GM18498 (cell line): ENCODE results near the gene RBM18.
A peak's percentile ranks its signal among the peaks of the same experiment; 100 is the strongest.

ENCODE experiments used
- ATAC-seq: cut with Tn5 transposase; IDR thresholded peaks from one replicate; pipeline ENCODE4 v1.9.1; 2021; ENCODE audit warnings: mild to moderate bottlenecking, moderate library complexity; ENCODE audit not compliant: unreplicated experiment

The RBM18 gene

DNA sequence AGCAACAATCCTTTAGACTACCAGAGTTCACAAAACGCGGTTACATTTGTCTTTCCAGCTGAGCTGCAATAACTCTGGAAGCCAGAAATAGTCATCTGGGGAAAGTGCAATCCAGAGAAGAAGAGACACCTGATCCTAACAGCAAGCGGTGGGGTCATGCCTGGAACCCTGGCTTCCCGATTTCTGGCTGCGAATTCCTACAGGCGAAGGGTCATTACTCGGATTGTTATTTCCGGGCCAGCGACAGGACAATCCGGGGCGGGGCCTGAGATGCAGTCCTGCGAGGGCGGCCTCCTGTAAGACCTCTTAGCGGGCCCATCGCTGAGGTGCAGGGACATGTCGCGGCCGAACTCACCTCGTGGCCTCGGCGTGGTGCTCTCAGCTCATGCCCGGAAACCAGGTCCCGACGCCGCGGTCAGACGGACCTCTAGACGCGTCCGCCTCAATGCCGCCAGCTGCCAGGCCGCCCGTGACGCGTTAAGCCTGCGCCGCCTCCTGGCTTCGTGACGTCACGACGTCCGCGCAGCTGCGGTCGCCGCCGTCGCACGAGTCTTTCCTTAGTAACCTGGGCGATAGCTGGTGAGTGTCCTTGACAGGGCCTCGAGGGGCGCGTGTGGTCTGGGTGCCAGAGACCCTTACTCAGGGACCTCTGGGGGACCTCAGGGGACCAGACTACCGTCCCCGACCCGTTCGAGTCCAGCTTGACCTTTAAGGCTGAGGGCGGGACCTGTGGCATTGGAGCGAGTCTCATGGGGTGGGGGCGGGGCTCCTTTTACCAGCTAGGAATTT, at the start of gene RBM18, which contains the start of gene MRRF:
Gene RBM18 (minus strand): TSS at position 481 of the 789 bp plus-strand sequence. CDS start 3,348 bp downstream, outside the sequence.
Gene MRRF (plus strand): TSS at position 523 of the 789 bp plus-strand sequence. CDS start 6,010 bp downstream, outside the sequence.
- ATAC-seq = peak; percentile 84

DNA sequence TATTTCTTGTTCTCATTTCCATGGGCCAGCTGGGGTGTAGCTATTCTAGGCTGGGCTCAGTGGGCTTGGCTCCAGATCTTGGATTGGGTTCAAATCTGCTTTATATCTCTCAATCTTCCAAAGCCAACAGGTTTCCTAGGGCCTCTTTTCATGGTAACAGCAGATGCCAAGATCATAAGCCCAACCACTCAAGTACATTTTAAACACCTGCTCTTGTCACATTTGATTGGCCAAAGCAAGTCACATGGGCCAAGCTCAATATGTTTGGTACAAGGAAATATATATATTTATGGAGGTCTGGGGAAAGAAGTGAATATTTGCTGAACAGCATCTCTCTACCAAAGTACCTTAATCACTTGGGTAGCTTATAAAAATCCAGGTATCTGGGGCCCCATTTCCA, 49.5 kb upstream of the RBM18 start:
- no peak for ATAC-seq

GRCh38 chr9:122309861-122310260, 45.2 kb upstream of the RBM18 start:
- ATAC-seq = no peak

DNA sequence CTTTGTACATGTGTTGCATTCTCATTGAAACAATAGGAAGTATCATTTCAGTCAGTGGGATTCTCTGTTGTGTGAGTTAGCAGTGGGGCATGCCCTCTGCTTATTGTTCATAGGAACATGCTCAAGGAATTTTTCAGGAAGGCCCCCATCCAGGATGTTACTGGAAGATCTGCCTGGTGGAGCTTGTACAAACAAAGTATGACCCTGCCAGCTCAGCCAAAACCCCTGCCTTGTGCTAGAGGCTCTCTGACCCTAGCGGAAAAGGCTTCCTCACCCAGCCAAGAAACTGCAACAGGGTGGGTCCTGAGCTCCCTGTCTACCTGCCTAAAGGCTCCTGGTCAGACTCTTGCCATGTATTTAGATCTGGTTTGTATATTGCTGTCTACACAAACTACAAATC, 43.3 kb upstream of the RBM18 start:
- ATAC-seq = no peak

- no peak for ATAC-seq
Observed at GRCh38 chr9:122307061-122307460, 42.4 kb upstream of the RBM18 start.

GRCh38 chr9:122302237-122303093, 37.8 kb upstream of the RBM18 start:
- no peak for ATAC-seq

GRCh38 chr9:122297512-122297911, 32.9 kb upstream of the RBM18 start:
- ATAC-seq = no peak

DNA sequence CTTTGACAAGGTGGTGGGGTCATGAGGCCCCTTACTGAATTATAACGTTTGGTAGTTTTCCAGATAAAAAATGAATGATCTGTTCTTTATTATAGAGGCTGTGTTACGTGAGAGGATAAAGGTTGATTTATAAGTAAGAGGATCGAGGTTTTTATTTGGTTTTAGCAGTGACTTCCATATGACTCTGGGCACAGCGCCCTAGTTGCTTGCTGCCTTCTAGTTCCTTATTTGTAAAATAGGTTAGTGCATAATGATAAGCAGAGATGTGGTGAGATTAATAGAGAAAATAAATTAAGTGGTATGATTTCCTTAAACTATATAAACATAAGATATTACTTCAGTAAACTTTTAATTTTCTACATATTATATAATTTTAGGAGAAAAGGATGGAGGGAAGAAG, 29.9 kb upstream of the RBM18 start:
- no peak for ATAC-seq

GRCh38 chr9:122291458-122291857, 26.8 kb upstream of the RBM18 start:
- ATAC-seq = no peak

DNA sequence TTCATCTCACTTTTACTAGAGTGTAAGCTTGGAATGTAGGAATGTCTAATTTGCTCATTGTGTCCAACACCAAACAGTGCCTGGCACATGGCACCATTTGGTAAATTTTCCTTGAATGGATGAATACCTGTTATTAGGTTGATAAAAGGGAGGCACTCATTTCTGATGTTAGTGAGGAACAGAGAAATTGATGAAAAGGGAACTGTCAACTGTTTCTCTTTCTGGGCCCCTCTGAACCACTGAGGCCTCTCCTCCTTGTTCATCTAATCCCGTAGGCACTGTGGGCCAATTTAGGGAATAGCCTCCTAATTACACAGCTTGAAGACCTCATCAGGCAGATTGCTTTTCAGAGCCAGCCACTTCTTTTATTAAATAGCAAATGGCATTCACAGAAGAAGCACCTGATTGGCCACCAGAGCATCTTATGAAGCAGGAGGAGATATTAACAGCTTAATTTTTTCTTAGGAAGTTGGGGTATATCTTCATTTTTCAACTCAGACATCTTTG, 22.6 kb upstream of the RBM18 start:
- no peak for ATAC-seq

GRCh38 chr9:122286764-122287163, 22.1 kb upstream of the RBM18 start:
- peak; percentile 76 for ATAC-seq

DNA sequence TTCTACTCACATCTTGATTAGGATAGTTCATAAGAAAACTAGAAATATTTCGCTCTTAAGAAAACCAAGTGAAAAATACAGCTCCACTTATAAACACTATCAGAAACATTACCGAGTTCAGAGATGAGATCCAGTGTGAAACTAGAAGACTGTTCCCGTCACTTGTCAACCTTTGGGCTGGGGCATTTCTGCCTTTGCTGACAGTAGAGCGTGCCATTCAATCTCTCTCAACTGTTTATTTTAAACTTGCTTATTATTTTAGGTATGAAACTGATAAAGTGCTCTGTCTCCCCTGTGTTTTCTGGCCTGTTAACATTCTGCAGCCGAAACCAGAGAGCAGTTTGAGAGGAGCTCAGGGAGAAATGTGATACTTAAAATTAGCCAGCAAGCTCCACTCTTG, 16.7 kb upstream of the RBM18 start:
- no peak for ATAC-seq

DNA sequence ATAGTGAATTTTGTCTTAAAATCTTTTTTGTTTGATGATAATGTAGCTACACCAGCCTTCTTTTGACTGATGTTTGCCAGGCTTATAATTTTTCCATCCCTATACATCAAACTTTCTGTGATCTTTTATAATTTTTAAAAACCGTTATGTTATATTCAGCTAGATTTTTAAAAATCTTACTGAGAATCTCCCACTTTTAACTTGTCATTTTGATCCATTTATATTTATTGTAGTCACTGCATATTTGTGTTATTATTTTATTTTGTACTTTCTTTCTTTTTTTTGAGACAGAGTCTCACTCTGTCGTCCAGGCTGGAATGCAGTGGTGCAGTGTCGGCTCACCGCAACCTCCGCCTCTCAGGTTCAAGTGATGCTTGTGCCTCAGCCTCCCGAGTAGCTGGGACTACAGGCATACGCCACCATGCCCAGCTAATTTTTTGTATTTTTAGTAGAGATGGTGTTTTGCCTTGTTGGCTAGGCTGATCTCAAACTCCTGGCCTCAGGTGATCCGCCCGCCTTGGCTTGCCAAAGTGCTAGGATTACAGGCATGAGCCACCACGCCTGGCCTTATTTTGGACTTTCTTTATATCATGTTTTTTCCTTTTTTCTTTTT, 12.8 kb upstream of the RBM18 start:
- no peak for ATAC-seq

GRCh38 chr9:122276096-122276495, 11.5 kb upstream of the RBM18 start:
- no peak for ATAC-seq

- ATAC-seq = no peak
Observed at GRCh38 chr9:122274055-122274454, 9.4 kb upstream of the RBM18 start.

GRCh38 chr9:122268041-122268814, 3.6 kb upstream of the RBM18 start:
- no peak for ATAC-seq

GRCh38 chr9:122265149-122265915, 692 bp upstream of the RBM18 start:
- peak; percentile 37 for ATAC-seq

DNA sequence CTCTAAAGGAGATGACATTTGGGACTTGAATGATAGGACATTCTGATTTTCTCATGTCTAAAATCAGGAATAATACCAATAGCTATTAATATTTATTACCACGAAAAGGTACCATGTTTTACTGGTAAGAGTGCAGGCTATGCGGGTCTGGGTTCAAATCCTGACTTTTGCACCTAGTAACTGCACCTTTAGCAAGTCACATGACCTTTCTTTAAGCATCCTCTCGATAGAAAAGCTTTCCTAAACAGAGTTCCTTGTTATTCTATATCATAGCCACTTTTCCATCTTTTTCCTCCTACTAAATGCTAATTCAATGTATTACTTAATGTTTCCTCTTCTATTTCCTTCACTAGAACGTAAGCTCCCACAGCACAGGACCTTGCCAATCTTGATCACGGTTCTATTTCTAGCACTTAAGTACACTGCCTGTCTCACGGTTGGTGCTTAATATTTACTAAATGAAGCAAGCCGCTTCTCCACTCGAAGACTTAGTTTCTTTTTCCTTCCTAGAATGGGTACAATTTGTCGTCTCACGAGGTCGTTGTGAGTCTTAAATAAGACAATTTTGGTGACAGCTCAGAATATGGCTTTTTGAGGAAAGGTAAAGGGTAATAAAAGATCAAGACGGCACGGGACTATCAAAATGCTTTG, 816 bp downstream of the RBM18 start:
- ATAC-seq = no peak

DNA sequence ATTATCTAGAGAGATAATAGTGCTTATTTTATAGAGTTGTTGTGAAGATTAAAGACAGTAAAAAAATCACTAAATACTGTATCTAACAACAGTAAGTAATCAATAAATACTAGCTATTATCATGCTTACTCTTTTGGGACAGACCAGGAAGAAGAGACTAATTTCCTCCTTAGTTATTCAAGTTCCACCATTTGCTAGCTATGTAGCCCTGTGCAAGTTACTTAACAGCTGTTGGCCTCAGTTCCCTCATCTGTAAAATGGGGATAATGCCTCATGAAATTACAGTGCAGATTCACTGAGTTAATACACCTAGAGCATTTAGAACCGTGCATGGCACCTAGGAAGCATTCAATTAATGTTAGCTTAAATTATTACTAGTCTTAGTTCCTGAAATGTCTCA, 2.6 kb downstream of the RBM18 start:
- ATAC-seq = no peak
